GM12878 (cell line): ENCODE data around the gene OR5A1. TPM values are rescaled to one million over a fixed set of nuclear protein-coding genes. Genes with fewer than 3 reads are reported as not detected.

Experiments
- ATAC-seq: fragments of 200-7000 bp; cut with Tn5 transposase; 3 replicates; pipeline ENCODE4 v1.9.1; 2020; ENCODE audit warnings: mild to moderate bottlenecking, moderate library complexity
- BruUV-seq: library from RNA; stranded (reverse); fragments of 400-500 nt; replicated peaks from 2 replicates; lab custom pipeline; 2021; lab: Mats Ljungman, UMichigan
- CTCF ChIA-PET: fragments of 300-600 bp; sonication (Branson Sonifier 250); formaldehyde crosslinking; extraction: SDS; loops from one replicate; lab custom pipeline; 2021; ENCODE audit warnings: inconsistent platforms; lab: Yijun Ruan, JAX
- POLR2A ChIA-PET: fragments of 350-600 bp; formaldehyde crosslinking; extraction: SDS; loops from one replicate; lab custom pipeline; 2021; ENCODE audit warnings: inconsistent platforms; lab: Charles Lee
- RAD21 ChIA-PET: fragments of 300-600 bp; sonication (Branson Sonifier 250); formaldehyde crosslinking; loops from one replicate; lab custom pipeline; 2023; ENCODE audit warnings: antibody characterized with exemption; ENCODE audit not compliant: unreplicated experiment; lab: Charles Lee
- SMC1A ChIA-PET: fragments of 300-600 bp; sonication (Branson Sonifier 250); formaldehyde crosslinking; loops from one replicate; lab custom pipeline; 2023; ENCODE audit not compliant: unreplicated experiment, uncharacterized antibody; lab: Charles Lee
- DNase-seq: peaks from one replicate; pipeline ENCODE4 v3.0.0-alpha.2; 2011; ENCODE audit warnings: low read depth, low spot score
- FAIRE-seq: peaks from 3 replicates; lab custom pipeline; 2011; peaks lifted over from hg19 to GRCh38; lab: Jason Lieb, UNC
- H2AFZ ChIP-seq: 2 replicates; pipeline ENCODE4 v1.6.0; 2011; ENCODE audit warnings: low read depth, low read length, control low read depth; ENCODE audit not compliant: control insufficient read depth
- H3K27ac ChIP-seq: 2 replicates; pipeline ENCODE4 v1.5.1; 2011; ENCODE audit warnings: control low read depth; ENCODE audit not compliant: control insufficient read depth, insufficient read depth
- H3K27me3 ChIP-seq, 2 experiments: replicated peaks in 1 of 2; 2 replicates each; pipeline versions ENCODE4 v1.6.0 to v1.6.1; 2011; ENCODE audit warnings: low read length in 1 of 2; ENCODE audit not compliant: control insufficient read depth in 2 of 2, insufficient read depth in 2 of 2
- H3K36me3 ChIP-seq, 2 experiments: 2 replicates each; pipeline ENCODE4 v1.5.1; 2011; ENCODE audit warnings: low read length in 1 of 2; ENCODE audit not compliant: control insufficient read depth in 2 of 2, insufficient read depth in 2 of 2
- H3K4me1 ChIP-seq: 2 replicates; pipeline ENCODE4 v1.6.1; 2011; ENCODE audit warnings: mild to moderate bottlenecking, low read length, moderate library complexity, mixed read lengths; ENCODE audit not compliant: control insufficient read depth, insufficient read depth
- H3K4me2 ChIP-seq: 2 replicates; pipeline ENCODE4 v1.6.0; 2011; ENCODE audit warnings: control low read depth; ENCODE audit not compliant: control insufficient read depth, insufficient read depth
- H3K4me3 ChIP-seq: fragments of 200-600 bp; sonication (generic); 2 replicates; pipeline ENCODE4 v1.5.1; 2016
- H3K79me2 ChIP-seq: 2 replicates; pipeline ENCODE4 v1.6.0; 2011; ENCODE audit warnings: low read length; ENCODE audit not compliant: control insufficient read depth, insufficient read depth
- H3K9ac ChIP-seq: 2 replicates; pipeline ENCODE4 v1.8.0; 2011; ENCODE audit warnings: low read length, control low read depth, mixed read lengths; ENCODE audit not compliant: control insufficient read depth, insufficient read depth
- H3K9me3 ChIP-seq: replicated peaks from 3 replicates; pipeline ENCODE4 v1.5.1; 2011; ENCODE audit warnings: mild to moderate bottlenecking, low read length; ENCODE audit not compliant: control insufficient read depth, insufficient read depth
- H4K20me1 ChIP-seq: 2 replicates; pipeline ENCODE4 v1.6.0; 2011; ENCODE audit not compliant: control insufficient read depth, insufficient read depth
- ASH2L ChIP-seq: fragments of 300-600, 200-600 bp; sonication (generic); IDR thresholded peaks from 2 replicates; pipeline ENCODE4 v1.6.1; 2017; ENCODE audit warnings: low read depth, mild to moderate bottlenecking, borderline replicate concordance
- EP300 ChIP-seq, 2 experiments: fragments of 150-350 bp in 1 of 2; IDR thresholded peaks; 2 replicates each; pipeline ENCODE4 v1.6.1; 2011 to 2012; ENCODE audit warnings: low read depth in 2 of 2, low read length in 2 of 2, borderline replicate concordance in 1 of 2, improper control_type of control experiment in 1 of 2, inconsistent platforms in 1 of 2; ENCODE audit not compliant: control insufficient read depth in 1 of 2
- HDGF ChIP-seq: fragments of 450-650 bp; IDR thresholded peaks from 2 replicates; pipeline ENCODE4 v1.6.1; 2016; ENCODE audit warnings: antibody characterized with exemption
- KAT2A ChIP-seq: conservative IDR thresholded peaks from 2 replicates; pipeline ENCODE4 v1.6.1; 2011; ENCODE audit warnings: low read depth, low read length; ENCODE audit not compliant: control insufficient read depth
- KDM1A ChIP-seq: fragments of 200-600 bp; sonication (generic); IDR thresholded peaks from 2 replicates; pipeline ENCODE4 v1.6.1; 2016; ENCODE audit warnings: borderline replicate concordance
- KLF5 ChIP-seq: fragments of 450-650 bp; IDR thresholded peaks from 2 replicates; pipeline ENCODE4 v1.6.1; 2014; ENCODE audit warnings: mild to moderate bottlenecking; ENCODE audit not compliant: partially characterized antibody
- MEF2A ChIP-seq: IDR thresholded peaks from 2 replicates; pipeline ENCODE4 v1.6.1; 2011; ENCODE audit warnings: low read depth, mild to moderate bottlenecking, low read length, moderate library complexity; ENCODE audit not compliant: insufficient read depth
- MTA2 ChIP-seq: fragments of 450-650 bp; IDR thresholded peaks from 2 replicates; pipeline ENCODE4 v1.6.1; 2016; ENCODE audit warnings: low read depth, mild to moderate bottlenecking, moderate library complexity
- MXI1 ChIP-seq: fragments of 150-350 bp; IDR thresholded peaks from 2 replicates; pipeline ENCODE4 v1.6.1; 2011; ENCODE audit warnings: low read depth, mild to moderate bottlenecking, inconsistent platforms, low read length, improper control_type of control experiment
- MYC ChIP-seq: IDR thresholded peaks from 2 replicates; pipeline ENCODE4 v1.6.1; 2011; ENCODE audit warnings: mild to moderate bottlenecking, low read length, moderate library complexity, inconsistent platforms; ENCODE audit not compliant: insufficient read depth, insufficient replicate concordance, insufficient read length, severe bottlenecking
- PML ChIP-seq: IDR thresholded peaks from 2 replicates; pipeline ENCODE4 v1.6.1; 2012; ENCODE audit warnings: low read length, inconsistent platforms
- RAD21 ChIP-seq: IDR thresholded peaks from 2 replicates; pipeline ENCODE4 v1.6.1; 2011; ENCODE audit warnings: mild to moderate bottlenecking, low read depth, low read length, moderate library complexity; ENCODE audit not compliant: insufficient read depth
- RAD51 ChIP-seq: fragments of 450-650 bp; IDR thresholded peaks from 2 replicates; pipeline ENCODE4 v1.6.1; 2016; ENCODE audit warnings: moderate library complexity, mild to moderate bottlenecking, inconsistent platforms
- STAT1 ChIP-seq: fragments of 450-650 bp; conservative IDR thresholded peaks from 2 replicates; pipeline ENCODE4 v1.6.1; 2014; ENCODE audit warnings: antibody characterized with exemption, mild to moderate bottlenecking
- WGBS: methylation state at CpG from one replicate; pipeline ENCODE4 v1.1.6; 2016; ENCODE audit warnings: low lambda C conversion rate; ENCODE audit not compliant: insufficient replicate concordance, insufficient coverage; ENCODE audit errors: missing lambda C conversion rate; 5-methylcytosine and 5-hydroxymethylcytosine counted together
- in situ Hi-C: fragments of 300-500 bp; cut with MboI; formaldehyde crosslinking; loops from 9 replicates; pipeline ENCODE4 v1.14.3; 2018; ENCODE audit warnings: mixed read lengths
- intact Hi-C: fragments of 100-400 bp; cut with micrococcal nuclease; formaldehyde crosslinking; loops from one replicate; pipeline ENCODE4 v1.14.2; 2022; ENCODE audit not compliant: unreplicated experiment
- polyA plus RNA-seq, 11 experiments: library from polyadenylated mRNA; depleted of rRNA in 4 of 11; unstranded in 6 of 11; stranded (reverse) in 5 of 11; fragments of >200 nt; fragmentation: Nextera tagmentation in 4 of 11; fragmentation: Illumina TruSeq in 1 of 11; extraction: Ambion mirVana in 4 of 11; extraction: Trizol in 1 of 11; gene quantifications; 1 replicate in 1 of 11; 2 replicates in 10 of 11; pipeline versions ENCODE4 v1.2.1 to v1.2.3, GENCODE V29; 2011 to 2016; ENCODE audit warnings: inconsistent platforms in 2 of 11, missing spikeins in 2 of 11, low read depth in 1 of 11
- total RNA-seq, 4 experiments: library from RNA; depleted of rRNA in 3 of 4; stranded (reverse); fragments of >200 nt in 3 of 4; fragmentation: Illumina TruSeq in 1 of 4; extraction: Trizol in 1 of 4; gene quantifications; 2 replicates each; pipeline versions ENCODE4 v1.2.1 to v1.2.3, GENCODE V29; 2013 to 2021
- TF ChIP-seq, protein P1 (sequence below): fragments of 450-650 bp; formaldehyde crosslinking; IDR thresholded peaks from 2 replicates; pipeline ENCODE4 v1.4.0; 2020; ENCODE audit warnings: mild to moderate bottlenecking, moderate library complexity
- TF ChIP-seq, protein P2 (sequence below): fragments of 450-650 bp; IDR thresholded peaks from 2 replicates; pipeline ENCODE4 v1.6.1; 2016; ENCODE audit warnings: mild to moderate bottlenecking

Gene OR5A1
- total and polyA plus RNA-seq, 10 of the 15 experiments (the other 5 are each of a cell fraction or from before 2014, with no cell fraction given) = not detected

DNA sequence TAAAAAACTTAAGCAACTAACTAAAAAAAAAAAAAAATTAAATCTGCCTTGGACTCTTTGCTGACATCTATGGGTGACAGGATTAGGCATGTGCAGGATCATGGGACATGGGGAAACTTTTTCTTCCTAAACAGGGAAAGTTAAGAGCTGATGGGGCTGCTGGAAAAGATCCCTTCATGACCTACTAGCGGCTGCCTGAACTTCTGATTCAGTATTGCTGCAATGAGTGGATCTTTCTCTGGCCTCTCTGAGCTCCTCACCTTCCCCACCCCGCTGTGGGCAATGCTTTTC, 35.1 kb upstream of the OR5A1 start:
- no peak for FAIRE-seq

More for the DNA sequence above, 35.1 kb upstream of the OR5A1 start:
- TF ChIP-seq EP300 (IDR thresholded peaks at IDR 0.05; ENCODE audit: borderline replicate concordance in 1 of 2, control insufficient read depth in 1 of 2, low read depth in 2 of 2, low read length in 2 of 2) (no peak), KLF5 (no peak), MYC (no peak), STAT1 (no peak), RAD21 (no peak), PML (no peak), MEF2A (no peak), KDM1A (no peak), HDGF (no peak), MXI1 (no peak), ASH2L (no peak), KAT2A (no peak), RAD51 (no peak), MTA2 (no peak)
- TF ChIP-seq, protein P1, sequence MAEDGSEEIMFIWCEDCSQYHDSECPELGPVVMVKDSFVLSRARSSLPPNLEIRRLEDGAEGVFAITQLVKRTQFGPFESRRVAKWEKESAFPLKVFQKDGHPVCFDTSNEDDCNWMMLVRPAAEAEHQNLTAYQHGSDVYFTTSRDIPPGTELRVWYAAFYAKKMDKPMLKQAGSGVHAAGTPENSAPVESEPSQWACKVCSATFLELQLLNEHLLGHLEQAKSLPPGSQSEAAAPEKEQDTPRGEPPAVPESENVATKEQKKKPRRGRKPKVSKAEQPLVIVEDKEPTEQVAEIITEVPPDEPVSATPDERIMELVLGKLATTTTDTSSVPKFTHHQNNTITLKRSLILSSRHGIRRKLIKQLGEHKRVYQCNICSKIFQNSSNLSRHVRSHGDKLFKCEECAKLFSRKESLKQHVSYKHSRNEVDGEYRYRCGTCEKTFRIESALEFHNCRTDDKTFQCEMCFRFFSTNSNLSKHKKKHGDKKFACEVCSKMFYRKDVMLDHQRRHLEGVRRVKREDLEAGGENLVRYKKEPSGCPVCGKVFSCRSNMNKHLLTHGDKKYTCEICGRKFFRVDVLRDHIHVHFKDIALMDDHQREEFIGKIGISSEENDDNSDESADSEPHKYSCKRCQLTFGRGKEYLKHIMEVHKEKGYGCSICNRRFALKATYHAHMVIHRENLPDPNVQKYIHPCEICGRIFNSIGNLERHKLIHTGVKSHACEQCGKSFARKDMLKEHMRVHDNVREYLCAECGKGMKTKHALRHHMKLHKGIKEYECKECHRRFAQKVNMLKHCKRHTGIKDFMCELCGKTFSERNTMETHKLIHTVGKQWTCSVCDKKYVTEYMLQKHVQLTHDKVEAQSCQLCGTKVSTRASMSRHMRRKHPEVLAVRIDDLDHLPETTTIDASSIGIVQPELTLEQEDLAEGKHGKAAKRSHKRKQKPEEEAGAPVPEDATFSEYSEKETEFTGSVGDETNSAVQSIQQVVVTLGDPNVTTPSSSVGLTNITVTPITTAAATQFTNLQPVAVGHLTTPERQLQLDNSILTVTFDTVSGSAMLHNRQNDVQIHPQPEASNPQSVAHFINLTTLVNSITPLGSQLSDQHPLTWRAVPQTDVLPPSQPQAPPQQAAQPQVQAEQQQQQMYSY (CRISPR knock-in tag) = no peak
- TF ChIP-seq, protein P2, sequence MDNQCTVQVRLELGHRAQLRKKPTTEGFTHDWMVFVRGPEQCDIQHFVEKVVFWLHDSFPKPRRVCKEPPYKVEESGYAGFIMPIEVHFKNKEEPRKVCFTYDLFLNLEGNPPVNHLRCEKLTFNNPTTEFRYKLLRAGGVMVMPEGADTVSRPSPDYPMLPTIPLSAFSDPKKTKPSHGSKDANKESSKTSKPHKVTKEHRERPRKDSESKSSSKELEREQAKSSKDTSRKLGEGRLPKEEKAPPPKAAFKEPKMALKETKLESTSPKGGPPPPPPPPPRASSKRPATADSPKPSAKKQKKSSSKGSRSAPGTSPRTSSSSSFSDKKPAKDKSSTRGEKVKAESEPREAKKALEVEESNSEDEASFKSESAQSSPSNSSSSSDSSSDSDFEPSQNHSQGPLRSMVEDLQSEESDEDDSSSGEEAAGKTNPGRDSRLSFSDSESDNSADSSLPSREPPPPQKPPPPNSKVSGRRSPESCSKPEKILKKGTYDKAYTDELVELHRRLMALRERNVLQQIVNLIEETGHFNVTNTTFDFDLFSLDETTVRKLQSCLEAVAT = no peak
- 0% methylated on average over 2 of the region's 2 CpGs for WGBS
- no peak for ATAC-seq
- Histone ChIP-seq H2AFZ (no peak overlapping the region), H3K27me3 (no peaks in the 10 kb centered on the region), H3K4me3 (no peak overlapping the region), H3K4me1 (no peaks in the 10 kb centered on the region), H3K79me2 (no peaks in the 10 kb centered on the region), H3K9ac (no peak overlapping the region), H3K9me3 (peaks cover 2% of the 10 kb centered on the region; the same call in 1 of the 3 replicates), H3K36me3 (no peaks in the 10 kb centered on the region), H3K4me2 (no peak overlapping the region), H3K27ac (no peak overlapping the region), H4K20me1 (no peaks in the 10 kb centered on the region)
- ChIA-PET RAD21 (no interaction called here), SMC1A (no interaction called here), CTCF (interaction anchor here (1.1 to 1.6 kb wide), 2 partner anchors 15 to 243 kb away, joined by 3 to 4 read pairs; no protein-coding TSS in a partner anchor), POLR2A (no interaction called here)
- intact Hi-C loops (no loop called here), in situ Hi-C loops (no loop called here)
- no TSS peak for BruUV-seq
- DNase-seq = no peak
